PC-9 (cell line): ENCODE results near the gene GON4L. TPM values are rescaled to one million over a fixed set of nuclear protein-coding genes. Genes with fewer than 3 reads are reported as not detected.

Source experiments
- BruUV-seq: library from RNA; stranded (reverse); fragments of 400-500 nt; replicated peaks from 2 replicates; lab custom pipeline; 2021; lab: Mats Ljungman, UMichigan
- CTCF ChIA-PET: fragments of 300-600 bp; sonication (Branson Sonifier 250); formaldehyde crosslinking; loops from one replicate; lab custom pipeline; 2022; ENCODE audit warnings: antibody characterized with exemption; lab: Charles Lee
- POLR2A ChIA-PET: fragments of 300-600 bp; sonication (Branson Sonifier 250); formaldehyde crosslinking; loops from one replicate; lab custom pipeline; 2022; ENCODE audit warnings: antibody characterized with exemption; ENCODE audit not compliant: unreplicated experiment; lab: Charles Lee
- DNase-seq, 2 experiments: peaks; one replicate each; pipeline versions ENCODE4 v3.0.0 to v3.0.0-alpha.2; 2015 to 2022; ENCODE audit warnings: mixed read lengths in 1 of 2
- H2AFZ ChIP-seq: fragments of 200-600 bp; sonication (generic); 2 replicates; pipeline ENCODE4 v1.8.1; 2017; ENCODE audit warnings: antibody characterized with exemption
- H3F3A ChIP-seq: fragments of 200-600 bp; sonication (generic); 2 replicates; pipeline ENCODE4 v1.8.1; 2017; ENCODE audit warnings: antibody characterized with exemption, mild to moderate bottlenecking, low read depth; ENCODE audit not compliant: insufficient read depth
- H3K27ac ChIP-seq: fragments of 200-600 bp; sonication (generic); 2 replicates; pipeline ENCODE4 v1.6.1; 2016; ENCODE audit warnings: mixed run types
- H3K27me3 ChIP-seq: fragments of 200-600 bp; sonication (generic); 2 replicates; pipeline ENCODE4 v1.6.1; 2016; ENCODE audit warnings: low read depth, mixed run types; ENCODE audit not compliant: insufficient read depth
- H3K36me3 ChIP-seq: fragments of 200-600 bp; sonication (generic); 2 replicates; pipeline ENCODE4 v1.6.1; 2016; ENCODE audit warnings: low read depth, mixed run types
- H3K4me1 ChIP-seq: fragments of 200-600 bp; sonication (generic); replicated peaks from 2 replicates; pipeline ENCODE4 v1.6.1; 2016; ENCODE audit warnings: mixed run types; ENCODE audit not compliant: insufficient read depth
- H3K4me2 ChIP-seq: fragments of 200-600 bp; sonication (generic); 2 replicates; pipeline ENCODE4 v1.6.1; 2017; ENCODE audit warnings: mixed run types
- H3K4me3 ChIP-seq: fragments of 200-600 bp; sonication (generic); 2 replicates; pipeline ENCODE4 v1.6.1; 2016; ENCODE audit warnings: mixed run types
- H3K79me2 ChIP-seq: fragments of 200-600 bp; sonication (generic); 2 replicates; pipeline ENCODE4 v1.6.1; 2017; ENCODE audit warnings: low read depth, mixed run types
- H3K9me2 ChIP-seq: fragments of 200-600 bp; sonication (generic); 2 replicates; pipeline ENCODE4 v1.8.1; 2017; ENCODE audit warnings: mild to moderate bottlenecking; ENCODE audit not compliant: insufficient read depth
- H3K9me3 ChIP-seq: fragments of 200-600 bp; sonication (generic); 2 replicates; pipeline ENCODE4 v1.8.1; 2016; ENCODE audit warnings: low read depth; ENCODE audit not compliant: insufficient read depth
- H4K20me1 ChIP-seq: fragments of 200-600 bp; sonication (generic); 2 replicates; pipeline ENCODE4 v1.8.1; 2017; ENCODE audit not compliant: insufficient read depth
- CTCF ChIP-seq: fragments of 200-600 bp; sonication (generic); conservative IDR thresholded peaks from 2 replicates; pipeline ENCODE4 v1.6.1; 2017; ENCODE audit warnings: mixed run types, antibody characterized with exemption, mild to moderate bottlenecking, moderate library complexity
- EZH2 ChIP-seq: fragments of 200-600 bp; sonication (generic); IDR thresholded peaks from 2 replicates; pipeline ENCODE4 v1.8.0; 2017; ENCODE audit warnings: antibody characterized with exemption, low read depth
- intact Hi-C: fragments of 100-400 bp; cut with micrococcal nuclease; formaldehyde crosslinking; loops from one replicate; pipeline ENCODE4 v1.10.0; 2022; ENCODE audit not compliant: unreplicated experiment
- total RNA-seq: library from RNA; stranded (reverse); gene quantifications from 2 replicates; pipeline ENCODE4 v1.2.3, GENCODE V29; 2021

Gene GON4L
- total RNA-seq, 1 experiment from 2014 or later: 45.8 TPM

GRCh38 chr1:155900161-155900560, 43.1 kb upstream of the GON4L start:
- H3K4me2 ChIP-seq: no peak overlapping the region
- no peaks in the 10 kb centered on the region for H3K9me2 ChIP-seq
- no peak overlapping the region for H3K4me3 ChIP-seq
- no peaks in the 10 kb centered on the region for H3K79me2 ChIP-seq
- no peak overlapping the region for H2AFZ ChIP-seq
- ChIA-PET CTCF (no interaction called here), POLR2A (no interaction called here)
- no peak for DNase-seq
- intact Hi-C loops: no loop called here
- no peak for TF ChIP-seq EZH2
- TF ChIP-seq CTCF: no peak
- peaks cover 58% of the 10 kb centered on the region for H3F3A ChIP-seq
- H4K20me1 ChIP-seq: peaks cover 5% of the 10 kb centered on the region; the same call in 1 of the 2 replicates
- no peak overlapping the region for H3K27ac ChIP-seq
- H3K27me3 ChIP-seq: no peaks in the 10 kb centered on the region
- no peaks in the 10 kb centered on the region for H3K4me1 ChIP-seq
- peaks cover 49% of the 10 kb centered on the region for H3K36me3 ChIP-seq
- no TSS peak for BruUV-seq
- no peaks in the 10 kb centered on the region for H3K9me3 ChIP-seq

GRCh38 chr1:155899683-155900082, 42.7 kb upstream of the GON4L start:
- CTCF ChIA-PET: no interaction called here
- TF ChIP-seq CTCF: no peak
- TF ChIP-seq EZH2: no peak
- BruUV-seq: no TSS peak

GRCh38 chr1:155898888-155899287, 41.9 kb upstream of the GON4L start:
- TF ChIP-seq EZH2 (no peak), CTCF (no peak)
- no TSS peak for BruUV-seq
- Histone ChIP-seq H3K4me2 (no peak overlapping the region), H3K27ac (no peak overlapping the region), H3K4me3 (no peak overlapping the region), H3K79me2 (no peaks in the 10 kb centered on the region), H3K9me3 (no peaks in the 10 kb centered on the region), H3K9me2 (no peaks in the 10 kb centered on the region), H4K20me1 (peaks cover 5% of the 10 kb centered on the region; the same call in 1 of the 2 replicates), H3F3A (peaks cover 68% of the 10 kb centered on the region), H3K27me3 (no peaks in the 10 kb centered on the region), H3K36me3 (peaks cover 36% of the 10 kb centered on the region), H3K4me1 (peaks cover 6% of the 10 kb centered on the region), H2AFZ (no peak overlapping the region)
- no peak for DNase-seq
- intact Hi-C loops: no loop called here
- ChIA-PET POLR2A (interaction anchor here (0.7 kb wide), 1 partner anchor 100 kb away, joined by 4 read pairs; no protein-coding TSS in a partner anchor), CTCF (no interaction called here)

More at GRCh38 chr1:155899683-155900082, 42.7 kb upstream of the GON4L start:
- Histone ChIP-seq H3K79me2 (no peaks in the 10 kb centered on the region), H3K27me3 (no peaks in the 10 kb centered on the region), H3K9me2 (no peaks in the 10 kb centered on the region), H3K27ac (no peak overlapping the region), H3F3A (peaks cover 60% of the 10 kb centered on the region), H3K9me3 (no peaks in the 10 kb centered on the region), H4K20me1 (peaks cover 5% of the 10 kb centered on the region; the same call in 1 of the 2 replicates), H3K4me1 (no peaks in the 10 kb centered on the region), H3K4me2 (no peak overlapping the region), H3K36me3 (peaks cover 44% of the 10 kb centered on the region), H2AFZ (no peak overlapping the region), H3K4me3 (no peak overlapping the region)
- intact Hi-C loops: no loop called here
- DNase-seq: no peak
- POLR2A ChIA-PET: no interaction called here
